Activated T-cell treated with anti-CD3 and anti-CD28 coated beads, Interleukin-2, amount 50 U/mL, for 4 hours (primary cell): ENCODE data around the gene RNF186. TPM values are rescaled to one million over a fixed set of nuclear protein-coding genes. Genes with fewer than 3 reads are reported as not detected.
A peak's percentile ranks its signal among the peaks of the same experiment; 100 is the strongest.
"Not testable (repeated sequence)": the region's sequence is repeated elsewhere in the genome, so short reads cannot be mapped to it uniquely, and the experiment has no call there.

Source experiments
- ATAC-seq, 2 donors: fragments of 200-7000 bp; cut with Tn5 transposase; one replicate each; pipeline ENCODE4 v1.10.0; 2021
- DNase-seq: peaks from one replicate; pipeline ENCODE4 v3.0.0-alpha.2; 2020
- H3K27me3 Mint-ChIP-seq: one replicate; pipeline ENCODE4 v1.8.0; 2021; ENCODE audit warnings: low read depth, mixed read lengths
- H3K36me3 Mint-ChIP-seq: one replicate; pipeline ENCODE4 v1.8.0; 2022; ENCODE audit warnings: mixed read lengths; ENCODE audit not compliant: insufficient read depth
- H3K4me1 Mint-ChIP-seq: one replicate; pipeline ENCODE4 v1.8.0; 2021; ENCODE audit warnings: low read depth, mixed read lengths
- H3K4me3 Mint-ChIP-seq: one replicate; pipeline ENCODE4 v1.8.0; 2021; ENCODE audit warnings: mild to moderate bottlenecking, moderate library complexity, mixed read lengths
- H3K9me3 Mint-ChIP-seq: one replicate; pipeline ENCODE4 v1.8.0; 2021; ENCODE audit warnings: mixed read lengths
- total RNA-seq, 3 donors: library from RNA; stranded (reverse); gene quantifications; one replicate each; pipeline ENCODE4 v1.2.1, GENCODE V29; 2021

The RNF186 gene
- total RNA-seq, 3 donors from 2014 or later, result not detected

DNA sequence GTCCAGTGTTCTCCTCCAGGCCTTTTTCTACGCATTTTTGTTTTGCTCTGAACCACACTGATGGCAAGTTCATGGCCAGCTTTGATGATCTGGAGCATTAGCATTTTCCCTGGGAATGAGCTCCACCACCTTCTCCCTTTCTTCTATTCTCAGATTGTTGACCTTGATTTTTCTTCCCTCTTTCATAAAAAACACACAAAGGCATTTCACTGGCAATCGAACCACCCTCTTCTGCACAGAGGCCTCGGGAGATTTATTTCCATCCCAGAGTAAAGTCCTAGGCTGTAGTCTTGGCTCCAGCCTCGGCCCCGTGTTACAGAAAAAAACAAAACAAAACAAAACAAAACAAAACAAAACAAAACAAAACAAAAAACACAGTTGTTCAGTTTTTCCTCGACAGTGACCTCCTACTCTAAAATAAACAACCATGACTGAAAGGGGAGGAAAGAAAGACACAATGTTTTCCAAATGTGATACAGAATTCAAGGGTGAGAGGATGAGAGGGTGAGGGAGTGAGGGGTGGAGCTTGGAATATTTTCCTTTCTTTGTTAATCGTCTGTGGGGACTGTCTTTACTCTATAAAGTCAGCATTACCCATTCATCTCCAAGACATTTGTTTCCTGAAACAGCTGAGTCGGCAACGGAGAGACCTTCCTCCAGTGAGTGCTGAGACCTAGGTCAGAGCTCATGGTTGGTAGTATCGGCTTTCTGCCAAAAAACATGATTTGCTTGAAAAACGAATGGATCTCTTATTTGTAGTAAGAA lies 29.8 kb upstream of the RNF186 start:
- DNase-seq (no peak), ATAC-seq (no peak)
- H3K27me3 Mint-ChIP-seq, result peaks cover 13% of the 10 kb centered on the region
- H3K4me3 Mint-ChIP-seq, result no peak overlapping the region
- no peaks in the 10 kb centered on the region for H3K9me3 Mint-ChIP-seq
- peaks cover 9% of the 10 kb centered on the region for H3K4me1 Mint-ChIP-seq
- no peaks in the 10 kb centered on the region for H3K36me3 Mint-ChIP-seq

DNA sequence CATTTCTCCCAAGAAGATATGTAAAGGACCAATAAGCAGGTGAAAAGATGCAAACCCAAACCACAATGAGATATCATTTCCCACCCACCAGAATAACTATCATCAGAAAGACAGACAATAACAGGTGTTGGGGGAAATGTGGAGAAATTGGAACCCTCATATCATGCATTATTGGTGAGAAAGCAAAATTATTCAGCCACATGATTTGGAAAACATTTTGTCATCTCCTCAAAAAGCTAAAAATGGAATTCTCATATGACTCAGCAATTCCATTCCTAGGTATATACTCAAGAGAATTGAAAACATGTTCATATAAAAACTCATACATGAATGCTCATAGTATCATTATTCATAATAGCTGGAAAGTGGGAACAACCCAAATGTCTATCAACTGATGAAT lies 25.1 kb upstream of the RNF186 start:
- H3K9me3 Mint-ChIP-seq, result no peaks in the 10 kb centered on the region
- no peaks in the 10 kb centered on the region for H3K36me3 Mint-ChIP-seq
- peaks cover 12% of the 10 kb centered on the region for H3K27me3 Mint-ChIP-seq
- no peak for DNase-seq
- peak; percentile 52 to 60 for ATAC-seq
- H3K4me1 Mint-ChIP-seq, result peaks cover 9% of the 10 kb centered on the region
- H3K4me3 Mint-ChIP-seq, result no peak overlapping the region

DNA sequence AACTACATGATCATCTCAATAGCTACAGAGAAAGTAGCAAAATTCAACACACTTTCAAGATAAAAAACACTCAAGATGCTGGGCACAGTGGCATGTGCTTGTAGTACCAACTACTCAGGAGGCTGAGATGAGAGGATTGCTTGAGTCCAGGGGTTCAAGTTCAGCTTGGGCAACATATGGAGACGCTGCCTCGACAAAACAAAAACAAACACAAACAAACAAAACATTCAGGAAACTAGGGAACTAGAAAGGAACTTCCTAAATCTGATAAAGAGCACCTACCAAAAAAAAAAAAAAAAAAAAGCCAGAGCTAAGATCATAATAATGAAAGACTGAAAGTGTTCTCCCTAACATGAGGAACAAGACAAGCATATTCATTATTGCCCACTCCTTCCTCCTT lies 22.8 kb upstream of the RNF186 start:
- Mint-ChIP-seq H3K36me3 (no peaks in the 10 kb centered on the region), H3K9me3 (no peaks in the 10 kb centered on the region), H3K4me1 (peaks cover 9% of the 10 kb centered on the region), H3K27me3 (peaks cover 18% of the 10 kb centered on the region), H3K4me3 (no peak overlapping the region)
- no peak for DNase-seq
- no peak for ATAC-seq

DNA sequence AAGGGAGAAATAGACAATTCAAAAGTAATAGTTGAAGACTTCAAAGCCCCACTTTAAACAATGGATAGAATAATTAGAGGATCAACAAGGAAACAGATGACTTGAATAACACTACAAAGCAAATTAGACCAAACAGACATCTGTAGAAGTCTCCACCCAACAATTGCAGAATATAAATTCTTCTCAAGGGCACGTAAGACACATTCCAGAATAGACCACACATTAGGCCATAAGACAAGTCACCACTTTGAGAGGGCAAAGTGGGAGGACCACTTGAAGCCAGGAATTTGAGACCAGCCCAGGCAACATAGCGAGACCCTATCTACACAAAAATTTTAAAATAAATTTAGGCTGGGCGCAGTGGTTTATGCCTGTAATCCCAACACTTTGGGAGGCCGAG lies 20.5 kb upstream of the RNF186 start:
- ATAC-seq (no peak), DNase-seq (no peak)
- H3K27me3 Mint-ChIP-seq, result peaks cover 40% of the 10 kb centered on the region
- H3K36me3 Mint-ChIP-seq, result no peaks in the 10 kb centered on the region
- H3K9me3 Mint-ChIP-seq, result peaks cover 4% of the 10 kb centered on the region
- H3K4me3 Mint-ChIP-seq, result no peak overlapping the region
- peaks cover 6% of the 10 kb centered on the region for H3K4me1 Mint-ChIP-seq

DNA sequence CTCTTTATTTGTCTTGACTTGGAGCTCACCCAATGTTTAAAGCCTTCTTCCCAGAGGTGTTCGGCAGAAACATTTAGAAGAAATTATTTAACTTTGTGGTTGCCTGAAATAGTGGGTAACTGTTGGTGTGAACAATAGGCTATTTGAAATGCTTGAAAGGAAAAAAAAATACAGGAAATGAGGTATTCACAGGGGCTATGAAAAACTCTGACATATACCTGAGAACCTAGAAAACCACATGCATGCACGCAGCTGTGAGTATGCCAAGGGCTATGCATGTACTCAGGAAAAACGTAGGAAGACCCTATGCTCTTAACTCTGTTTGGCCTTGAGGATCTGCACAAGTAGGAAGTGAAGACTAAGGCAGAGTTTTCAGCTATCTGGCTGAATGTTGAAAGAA lies 16.4 kb upstream of the RNF186 start:
- H3K36me3 Mint-ChIP-seq, result no peaks in the 10 kb centered on the region
- H3K4me1 Mint-ChIP-seq, result no peaks in the 10 kb centered on the region
- H3K27me3 Mint-ChIP-seq, result peaks cover 57% of the 10 kb centered on the region
- H3K4me3 Mint-ChIP-seq, result no peak overlapping the region
- H3K9me3 Mint-ChIP-seq, result peaks cover 4% of the 10 kb centered on the region
- ATAC-seq (no peak), DNase-seq (no peak)

DNA sequence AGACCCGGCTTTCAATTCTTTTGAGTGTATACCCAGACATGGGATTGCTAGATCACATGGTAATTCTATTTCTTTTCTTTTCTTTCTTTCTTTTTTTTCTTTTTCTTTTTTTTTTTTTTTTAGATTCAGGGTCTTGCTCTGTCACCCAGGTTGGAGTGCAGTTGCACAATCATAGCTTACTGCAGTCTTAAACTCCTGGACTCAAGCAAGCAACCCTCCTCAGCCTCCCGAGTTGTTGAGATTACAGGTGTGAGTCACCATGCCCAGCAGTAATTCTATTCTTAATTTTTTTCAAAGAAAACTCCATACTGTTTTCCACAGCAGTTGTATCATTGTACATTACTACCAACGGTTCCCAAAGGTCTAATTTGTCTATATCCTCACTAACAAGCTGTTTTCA lies 13.5 kb upstream of the RNF186 start:
- DNase-seq (no peak), ATAC-seq (no peak)
- H3K36me3 Mint-ChIP-seq, result no peaks in the 10 kb centered on the region
- H3K4me3 Mint-ChIP-seq, result no peak overlapping the region
- peaks cover 44% of the 10 kb centered on the region for H3K27me3 Mint-ChIP-seq
- H3K4me1 Mint-ChIP-seq, result peaks cover 4% of the 10 kb centered on the region
- peaks cover 4% of the 10 kb centered on the region for H3K9me3 Mint-ChIP-seq

DNA sequence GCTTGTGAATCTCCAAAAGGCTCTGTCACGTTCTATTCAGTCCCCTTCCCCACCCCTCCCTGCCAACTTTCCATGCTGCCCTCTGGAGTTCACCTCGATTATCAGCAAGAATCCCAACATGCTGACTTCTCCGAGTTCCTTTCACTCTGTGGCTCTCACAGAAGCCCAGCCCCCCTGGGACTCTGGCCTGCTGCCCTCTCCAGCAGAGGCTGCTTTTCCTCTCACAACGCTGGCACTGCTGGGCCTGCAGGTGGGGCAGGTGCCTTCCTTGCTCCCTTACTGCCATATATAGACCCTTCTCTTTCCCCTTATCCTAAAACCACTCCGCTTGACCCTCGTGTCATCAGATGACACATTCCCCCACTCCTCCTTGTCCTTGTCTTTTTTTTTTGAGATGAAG lies 10.2 kb upstream of the RNF186 start:
- Mint-ChIP-seq H3K4me1 (peaks cover 4% of the 10 kb centered on the region), H3K4me3 (no peak overlapping the region), H3K9me3 (no peaks in the 10 kb centered on the region), H3K27me3 (peaks cover 17% of the 10 kb centered on the region), H3K36me3 (no peaks in the 10 kb centered on the region)
- no peak for DNase-seq
- ATAC-seq, result no peak

DNA sequence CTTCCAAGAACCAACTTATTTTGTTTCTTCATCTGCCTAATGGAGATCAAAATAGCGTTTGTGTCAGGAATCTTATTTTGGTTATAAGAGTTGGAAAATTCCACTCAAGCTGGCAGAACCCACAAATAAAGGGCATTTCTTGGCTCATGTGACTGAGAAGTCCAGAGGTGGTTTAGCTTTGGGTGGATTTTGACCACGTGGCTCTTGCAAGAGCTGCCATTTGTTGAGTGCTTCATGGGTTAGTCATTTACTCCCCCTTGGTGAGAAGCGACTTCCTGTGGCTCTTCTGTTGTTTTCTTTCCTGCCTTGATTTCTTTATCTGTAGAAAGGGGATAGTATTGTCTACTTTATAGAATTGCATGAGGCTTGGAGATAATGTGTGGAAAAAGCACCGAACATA lies 9.5 kb upstream of the RNF186 start:
- Mint-ChIP-seq H3K36me3 (no peaks in the 10 kb centered on the region), H3K27me3 (peaks cover 12% of the 10 kb centered on the region), H3K4me1 (peaks cover 4% of the 10 kb centered on the region), H3K9me3 (no peaks in the 10 kb centered on the region), H3K4me3 (no peak overlapping the region)
- ATAC-seq (no peak), DNase-seq (no peak)

DNA sequence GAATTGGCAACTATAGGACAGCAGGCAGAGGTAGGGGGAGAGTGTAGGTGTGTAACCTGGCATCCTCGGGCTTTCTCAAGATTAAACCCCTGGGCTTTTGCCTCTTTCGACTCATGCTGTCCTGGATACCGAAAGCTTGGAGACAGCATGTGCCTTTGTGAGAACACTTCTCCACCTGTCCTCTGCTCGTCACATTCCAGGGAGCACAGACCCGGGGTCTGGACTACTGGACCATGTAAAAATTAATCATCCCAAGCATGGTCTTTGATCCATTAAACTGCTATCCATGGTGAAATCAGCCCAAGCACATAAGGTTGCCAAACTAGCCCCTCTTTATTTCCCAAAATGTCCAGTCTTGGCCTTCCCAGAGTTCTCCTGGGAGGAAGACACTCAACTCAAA lies 9.0 kb upstream of the RNF186 start:
- peaks cover 4% of the 10 kb centered on the region for H3K4me1 Mint-ChIP-seq
- no peaks in the 10 kb centered on the region for H3K36me3 Mint-ChIP-seq
- H3K27me3 Mint-ChIP-seq, result peaks cover 7% of the 10 kb centered on the region
- H3K4me3 Mint-ChIP-seq, result no peak overlapping the region
- H3K9me3 Mint-ChIP-seq, result no peaks in the 10 kb centered on the region
- no peak for ATAC-seq
- no peak for DNase-seq

DNA sequence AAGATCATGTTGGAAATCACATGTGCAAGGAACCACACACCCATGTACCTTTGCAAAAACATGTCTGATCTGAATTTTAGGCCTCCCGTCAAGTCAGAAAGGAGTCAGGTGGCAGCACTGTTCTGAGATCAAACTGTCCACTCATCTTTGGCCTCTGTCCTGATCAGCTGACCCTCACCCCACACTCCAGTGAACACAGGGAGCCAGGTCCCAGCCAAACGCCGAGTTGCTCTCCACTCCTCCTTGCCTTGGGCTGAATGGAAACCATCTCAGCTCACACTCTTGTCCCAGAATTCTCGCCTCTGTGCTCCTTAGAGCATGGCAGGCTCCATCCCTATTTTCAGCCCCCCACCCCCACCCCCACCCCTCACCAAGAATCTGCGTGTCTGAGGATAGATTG lies 4.6 kb upstream of the RNF186 start:
- Mint-ChIP-seq H3K36me3 (no peaks in the 10 kb centered on the region), H3K27me3 (peaks cover 5% of the 10 kb centered on the region), H3K4me3 (no peak overlapping the region), H3K9me3 (no peaks in the 10 kb centered on the region), H3K4me1 (peaks cover 3% of the 10 kb centered on the region)
- DNase-seq (no peak), ATAC-seq (no peak)

DNA sequence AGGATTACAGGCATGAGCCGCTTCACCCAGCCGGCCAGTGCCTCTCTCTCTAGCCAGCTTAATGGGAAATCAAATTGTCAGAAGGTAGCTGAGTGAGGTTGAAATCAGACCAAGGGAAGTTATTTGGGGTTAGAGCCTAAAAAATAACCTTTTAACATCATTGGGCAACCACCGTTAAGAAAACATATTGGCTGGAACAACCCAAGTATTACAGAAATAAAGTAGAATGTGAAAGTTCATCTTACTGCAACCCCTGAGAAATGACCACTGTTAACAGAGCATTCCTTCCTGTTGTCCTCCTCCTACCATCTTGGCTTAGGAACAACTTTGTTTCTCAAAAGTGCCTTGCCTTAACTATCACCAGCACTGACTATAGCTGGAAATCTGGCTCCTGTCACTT lies 3.2 kb upstream of the RNF186 start:
- Mint-ChIP-seq H3K27me3 (peaks cover 5% of the 10 kb centered on the region), H3K4me3 (no peak overlapping the region), H3K4me1 (no peaks in the 10 kb centered on the region), H3K9me3 (no peaks in the 10 kb centered on the region), H3K36me3 (no peaks in the 10 kb centered on the region)
- ATAC-seq, result no peak
- no peak for DNase-seq

DNA sequence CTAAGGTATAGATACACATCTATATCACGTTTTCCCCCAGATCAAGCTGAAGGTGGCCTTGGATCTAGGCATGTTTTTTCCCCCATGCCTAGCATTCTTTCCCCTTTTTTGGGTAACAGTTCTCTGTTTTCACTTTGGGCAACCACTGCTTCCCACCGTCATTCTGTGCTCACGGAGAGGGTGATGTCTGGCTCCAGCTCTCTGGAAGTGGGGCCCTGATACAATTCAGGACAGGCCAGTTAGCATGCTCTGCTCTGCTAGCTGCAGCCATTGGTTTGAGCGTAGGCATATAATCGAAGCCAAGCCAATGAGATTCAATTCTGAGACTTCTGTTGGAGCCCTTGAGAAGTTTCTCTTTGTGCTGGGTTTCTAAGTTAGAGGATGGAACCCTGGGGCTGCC lies 2.1 kb upstream of the RNF186 start:
- DNase-seq (no peak), ATAC-seq (no peak)
- Mint-ChIP-seq H3K4me1 (no peaks in the 10 kb centered on the region), H3K9me3 (no peaks in the 10 kb centered on the region), H3K27me3 (peaks cover 5% of the 10 kb centered on the region), H3K4me3 (no peak overlapping the region), H3K36me3 (no peaks in the 10 kb centered on the region)

DNA sequence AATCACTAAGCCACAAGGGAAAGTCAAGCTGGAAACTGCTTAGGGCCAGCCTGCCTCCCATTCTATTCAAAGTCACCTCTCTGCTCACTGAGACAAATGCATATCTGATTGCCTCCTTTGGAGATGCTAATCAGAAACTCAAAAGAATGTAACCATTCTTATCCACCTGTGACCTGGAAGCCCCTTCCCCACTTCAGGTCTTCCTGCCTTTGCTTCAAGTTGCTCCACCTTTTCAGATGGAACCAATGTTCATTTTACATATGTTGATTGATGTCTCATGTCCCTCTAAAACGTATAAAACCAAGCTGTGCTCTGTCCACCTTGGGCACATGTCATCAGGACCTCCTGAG lies 1.6 kb upstream of the RNF186 start:
- ATAC-seq, DNase-seq, H3K4me3 Mint-ChIP-seq, H3K9me3 Mint-ChIP-seq, H3K36me3 Mint-ChIP-seq, H3K27me3 Mint-ChIP-seq, H3K4me1 Mint-ChIP-seq: not testable (repeated sequence)

DNA sequence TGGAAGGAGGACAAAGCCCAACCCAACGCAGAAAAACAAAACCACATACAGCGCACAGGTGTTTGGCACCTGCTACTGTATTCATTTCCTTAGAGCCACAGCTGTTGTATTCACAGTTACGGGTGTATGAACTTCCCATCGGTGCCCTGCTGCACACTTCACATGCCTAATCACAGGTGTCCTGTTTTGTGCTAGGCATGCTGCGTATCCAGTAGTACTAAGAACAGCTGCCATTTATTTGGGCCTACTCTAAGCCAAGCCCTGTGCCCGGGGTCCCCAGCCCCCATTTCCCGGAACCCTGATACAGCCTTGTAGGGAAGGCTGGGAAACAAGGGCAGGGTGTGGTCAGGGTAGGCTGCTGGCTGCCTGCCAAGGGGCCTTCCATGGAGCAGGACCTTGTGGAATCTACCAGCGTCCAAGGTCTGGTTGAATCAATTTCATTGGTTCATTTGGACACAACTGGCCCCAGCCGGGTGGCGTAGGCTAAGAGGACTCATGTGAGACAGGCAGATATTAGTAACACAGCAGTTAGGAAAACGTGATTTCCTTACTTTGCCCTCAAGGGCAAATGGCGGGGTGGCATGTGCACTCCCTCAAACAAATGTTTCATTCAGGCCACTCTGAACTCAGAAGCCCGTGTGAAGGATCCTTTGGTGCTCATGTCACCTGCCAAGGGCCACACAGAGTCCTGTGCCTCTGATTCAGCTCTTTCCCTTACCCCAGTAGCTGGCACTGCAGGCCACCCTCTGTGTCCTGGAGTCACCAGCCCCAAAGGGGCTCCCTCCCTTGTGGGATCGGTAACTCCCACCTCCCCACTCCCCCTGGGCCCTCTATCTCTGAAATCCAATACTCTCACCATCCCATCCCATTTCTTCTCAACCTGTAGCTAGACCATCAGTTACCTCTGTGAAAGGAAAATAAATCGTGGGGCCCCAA lies 986 bp upstream of the RNF186 start:
- no peaks in the 10 kb centered on the region for H3K4me1 Mint-ChIP-seq
- ATAC-seq (no peak), DNase-seq (no peak)
- no peaks in the 10 kb centered on the region for H3K36me3 Mint-ChIP-seq
- H3K9me3 Mint-ChIP-seq, result no peaks in the 10 kb centered on the region
- H3K4me3 Mint-ChIP-seq, result no peak overlapping the region
- H3K27me3 Mint-ChIP-seq, result peaks cover 5% of the 10 kb centered on the region

DNA sequence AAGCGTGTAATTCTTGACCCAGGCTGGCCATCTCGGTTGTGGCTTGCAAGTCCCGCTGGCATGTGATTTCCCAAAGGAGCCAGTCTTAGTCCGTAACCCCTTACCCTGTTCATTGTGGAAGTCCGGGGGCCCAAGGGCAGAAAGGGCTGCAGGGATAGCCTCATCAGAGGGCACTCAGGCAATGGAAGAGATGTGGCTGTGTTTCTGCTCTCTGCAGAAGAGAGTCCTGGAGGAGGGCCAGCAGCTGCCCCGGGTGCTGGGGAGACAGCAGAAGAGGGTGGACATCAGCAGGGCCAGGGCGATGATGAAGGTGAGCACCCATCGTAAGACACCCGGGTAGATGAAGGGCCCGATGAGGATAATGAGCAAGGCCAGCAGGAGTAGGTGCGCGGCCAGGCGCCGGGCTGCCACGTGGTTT lies 830 bp downstream of the RNF186 start:
- no peaks in the 10 kb centered on the region for H3K36me3 Mint-ChIP-seq
- H3K27me3 Mint-ChIP-seq, result peaks cover 5% of the 10 kb centered on the region
- no peak overlapping the region for H3K4me3 Mint-ChIP-seq

More for the DNA sequence above, 830 bp downstream of the RNF186 start:
- Mint-ChIP-seq H3K9me3 (no peaks in the 10 kb centered on the region), H3K4me1 (no peaks in the 10 kb centered on the region)
- ATAC-seq, result no peak
- DNase-seq, result no peak
